CD4-positive, alpha-beta T cell treated with Interleukin-4 for 1 hour (primary cell): ENCODE results near the gene CLDN14.

Experiments used
- DNase-seq, 2 donors: peaks; one replicate each; pipeline ENCODE4 v3.0.0-alpha.2; 2020 to 2022

The CLDN14 gene

DNA sequence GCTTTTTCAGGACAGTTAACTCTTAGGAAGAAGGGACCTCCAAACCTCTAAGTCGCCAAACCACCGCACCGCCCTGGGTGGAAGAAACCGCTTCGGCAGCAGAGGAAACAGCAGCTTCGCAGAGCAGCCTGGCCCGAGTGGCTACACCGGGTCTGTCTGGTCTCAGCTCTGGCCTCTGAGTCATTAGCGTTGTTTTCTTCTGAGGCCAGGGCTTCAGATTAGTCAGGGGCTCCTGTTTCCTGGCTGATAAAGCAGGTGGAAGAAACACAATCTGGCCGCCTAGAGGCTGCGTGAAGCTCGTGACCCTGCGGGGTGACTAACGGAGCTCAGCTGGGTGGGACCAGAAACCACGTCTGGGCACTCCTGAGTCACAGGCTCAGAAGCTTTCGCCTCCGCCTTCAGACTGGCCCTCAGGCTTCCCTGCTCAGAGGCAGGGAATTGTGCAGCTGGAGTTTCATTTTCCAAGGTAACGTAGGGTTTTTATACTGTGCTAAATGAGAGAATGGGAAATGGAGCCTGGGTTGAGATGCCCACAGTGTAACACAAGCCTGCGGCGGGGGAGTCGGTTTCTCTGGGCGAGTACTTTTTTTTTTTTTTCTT, 49.9 kb downstream of the CLDN14 start:
- peak; percentile 41 to 78 for DNase-seq

DNA sequence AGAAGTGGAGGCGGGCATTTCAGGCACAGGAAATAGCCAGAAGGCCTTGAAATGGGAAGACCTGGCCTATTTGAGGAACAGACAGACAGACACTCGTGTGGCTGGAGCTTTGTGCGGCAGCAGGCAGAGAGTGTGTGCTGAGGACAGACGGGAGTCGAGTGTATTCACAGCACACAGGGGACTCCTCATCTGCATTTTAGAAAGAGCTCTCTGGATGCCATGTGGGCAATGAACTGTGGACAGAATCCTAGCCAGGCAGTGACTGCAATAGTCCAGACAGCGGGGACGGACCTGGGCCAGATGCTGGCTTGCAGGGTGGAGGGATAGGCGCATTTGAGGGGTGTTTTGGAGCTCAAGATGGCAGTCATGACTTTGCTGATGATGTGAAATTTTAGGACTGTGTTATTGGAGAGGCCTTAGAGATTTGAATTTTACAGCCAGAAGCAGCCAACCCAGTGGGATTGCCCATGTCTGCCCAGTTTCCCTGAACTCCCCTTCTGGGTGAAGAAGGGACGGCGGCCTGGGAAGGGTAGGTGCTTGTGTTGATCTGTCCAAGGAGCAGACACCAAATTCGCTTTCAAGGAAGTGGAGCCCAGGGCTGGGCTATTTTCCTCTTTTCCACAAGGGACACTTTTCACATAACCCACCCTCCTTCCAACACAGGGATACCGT, 51.0 kb downstream of the CLDN14 start:
- no peak for DNase-seq

GRCh38 chr21:36427502-36427901, 52.4 kb downstream of the CLDN14 start:
- DNase-seq: no peak

DNA sequence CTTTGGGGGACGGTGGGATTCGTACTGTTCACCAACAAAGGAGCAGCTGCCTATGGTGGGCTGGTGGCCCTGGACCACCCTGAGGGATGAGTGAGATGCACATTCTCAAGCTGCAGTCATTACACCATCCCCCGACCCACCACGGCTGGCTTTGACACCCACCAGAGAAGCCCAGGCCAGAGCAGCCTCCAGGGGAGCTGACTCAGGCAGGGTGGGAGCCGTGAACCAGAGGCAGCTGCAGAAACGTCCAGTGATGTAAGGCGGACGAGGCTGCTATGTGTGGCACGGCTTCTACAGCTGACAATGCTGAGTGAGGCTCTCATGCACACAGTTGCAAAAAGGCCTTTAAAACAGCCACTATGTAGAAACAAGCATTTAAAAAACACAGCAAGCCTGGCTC, 54.6 kb downstream of the CLDN14 start:
- DNase-seq: no peak

DNA sequence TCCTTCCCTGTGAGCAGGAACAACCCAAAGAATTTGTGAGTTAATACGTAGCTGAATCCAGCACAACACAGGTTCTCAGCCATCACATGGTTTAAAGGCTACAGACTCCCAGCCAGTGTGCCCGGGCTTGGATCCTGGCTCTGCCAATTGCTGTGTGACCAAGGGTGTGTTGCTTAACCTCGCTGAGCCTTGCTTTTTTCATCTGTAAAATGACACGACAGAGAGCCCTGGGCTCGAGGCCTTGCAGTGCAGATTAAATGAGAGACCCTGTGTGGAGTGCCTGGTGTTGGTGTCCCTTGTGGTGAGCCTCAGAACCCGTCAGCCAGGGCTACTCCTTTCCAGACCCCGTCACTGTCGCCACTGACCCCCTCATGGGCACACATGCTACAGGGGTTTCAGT, 55.3 kb downstream of the CLDN14 start:
- DNase-seq: no peak

GRCh38 chr21:36423771-36424433, 56.0 kb downstream of the CLDN14 start:
- no peak for DNase-seq

DNA sequence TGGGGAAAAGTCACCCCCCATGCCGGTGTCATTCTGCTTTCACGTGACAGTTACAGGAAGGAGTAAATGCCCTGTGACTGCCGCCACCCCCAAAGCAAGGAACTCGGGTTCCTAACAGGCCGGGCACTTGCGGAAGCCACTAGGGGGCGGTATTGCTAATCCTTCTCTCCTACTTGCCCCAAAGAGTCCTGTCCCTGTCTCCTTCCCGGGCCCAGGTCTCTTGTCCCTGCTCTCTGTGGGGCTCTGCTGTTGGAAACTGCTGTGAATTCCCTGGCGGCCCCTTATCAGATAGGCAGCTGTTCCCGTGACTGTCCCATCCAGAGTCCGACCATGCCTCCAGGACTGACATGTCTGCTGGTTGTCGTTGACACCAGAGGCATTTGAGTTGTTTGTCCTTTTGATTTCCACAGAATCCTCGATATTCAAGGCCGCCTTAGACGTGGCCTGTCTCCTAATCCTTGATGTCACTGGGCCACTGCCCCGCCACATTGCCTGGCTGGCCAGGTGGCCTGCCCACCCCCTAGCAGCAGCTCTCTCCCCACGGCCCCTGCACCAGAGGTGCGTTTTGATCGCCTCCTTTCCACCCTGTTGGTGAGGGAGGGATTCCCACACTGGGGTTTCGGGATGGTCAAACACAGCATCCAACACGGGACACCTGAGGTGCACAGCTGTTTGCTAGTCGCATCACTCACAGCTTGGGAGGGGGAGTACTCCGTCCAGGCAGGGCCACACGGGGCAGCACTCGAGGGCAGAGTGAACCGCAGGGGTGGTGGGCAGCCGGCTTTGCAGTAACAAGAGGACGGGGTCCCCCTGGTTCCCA, 57.4 kb downstream of the CLDN14 start:
- DNase-seq: peak in 1 of 2 donors; percentile 19

- DNase-seq: no peak
Measured at GRCh38 chr21:36420571-36421339, 59.2 kb downstream of the CLDN14 start.

GRCh38 chr21:36419996-36420395, 59.9 kb downstream of the CLDN14 start:
- peak; percentile 33 to 56 for DNase-seq

- no peak for DNase-seq
Measured at GRCh38 chr21:36419241-36419640, 60.7 kb downstream of the CLDN14 start.

- DNase-seq: no peak
Measured at GRCh38 chr21:36415375-36415774, 64.5 kb downstream of the CLDN14 start.

GRCh38 chr21:36412916-36413315, 67.0 kb downstream of the CLDN14 start:
- no peak for DNase-seq

GRCh38 chr21:36411301-36411700, 68.6 kb downstream of the CLDN14 start:
- no peak for DNase-seq
